Stimulated activated CD4-positive, alpha-beta T cell treated with anti-CD3 and anti-CD28 coated beads, Interleukin-2, amount 100 ng/mL, for 24 hours (primary cell): ENCODE results near the gene PDLIM7.

Source experiments
- DNase-seq, 2 donors: peaks; one replicate each; pipeline ENCODE4 v3.0.0-alpha.2; 2020

Gene PDLIM7

DNA sequence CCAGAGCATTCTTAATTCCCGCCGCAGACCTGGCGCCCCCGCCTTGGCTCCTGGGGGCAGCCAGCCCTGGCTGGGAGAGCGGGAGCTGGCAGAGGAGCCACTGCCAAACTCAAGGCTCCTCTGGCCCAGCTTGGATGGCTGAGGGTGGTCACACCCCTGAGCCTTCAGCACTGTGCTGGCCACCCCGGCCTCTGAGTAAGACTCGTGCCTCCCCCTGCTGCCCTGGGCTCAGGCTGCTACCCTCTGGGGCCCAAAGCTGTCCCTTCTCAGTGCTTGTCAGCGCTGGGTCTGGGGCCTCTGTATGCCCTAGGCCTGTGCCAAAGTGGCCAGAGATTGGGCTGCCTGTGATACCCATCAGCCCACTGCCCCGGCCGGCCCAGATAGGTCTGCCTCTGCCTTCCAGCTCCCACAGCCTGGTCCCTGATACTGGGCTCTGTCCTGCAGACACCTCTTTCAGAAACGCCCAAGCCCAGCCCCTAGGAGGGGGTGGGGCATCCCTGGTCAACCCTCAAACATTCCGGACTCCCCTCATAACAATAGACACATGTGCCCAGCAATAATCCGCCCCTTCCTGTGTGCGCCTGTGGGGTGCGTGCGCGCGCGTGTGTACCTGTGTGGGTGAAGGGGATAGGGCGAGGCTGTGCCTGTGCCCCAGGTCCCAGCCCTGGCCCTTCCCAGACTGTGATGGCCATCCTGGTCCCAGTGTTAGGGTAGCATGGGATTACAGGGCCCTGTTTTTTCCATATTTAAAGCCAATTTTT lies 55.2 kb downstream of the PDLIM7 start:
- DNase-seq = no peak

DNA sequence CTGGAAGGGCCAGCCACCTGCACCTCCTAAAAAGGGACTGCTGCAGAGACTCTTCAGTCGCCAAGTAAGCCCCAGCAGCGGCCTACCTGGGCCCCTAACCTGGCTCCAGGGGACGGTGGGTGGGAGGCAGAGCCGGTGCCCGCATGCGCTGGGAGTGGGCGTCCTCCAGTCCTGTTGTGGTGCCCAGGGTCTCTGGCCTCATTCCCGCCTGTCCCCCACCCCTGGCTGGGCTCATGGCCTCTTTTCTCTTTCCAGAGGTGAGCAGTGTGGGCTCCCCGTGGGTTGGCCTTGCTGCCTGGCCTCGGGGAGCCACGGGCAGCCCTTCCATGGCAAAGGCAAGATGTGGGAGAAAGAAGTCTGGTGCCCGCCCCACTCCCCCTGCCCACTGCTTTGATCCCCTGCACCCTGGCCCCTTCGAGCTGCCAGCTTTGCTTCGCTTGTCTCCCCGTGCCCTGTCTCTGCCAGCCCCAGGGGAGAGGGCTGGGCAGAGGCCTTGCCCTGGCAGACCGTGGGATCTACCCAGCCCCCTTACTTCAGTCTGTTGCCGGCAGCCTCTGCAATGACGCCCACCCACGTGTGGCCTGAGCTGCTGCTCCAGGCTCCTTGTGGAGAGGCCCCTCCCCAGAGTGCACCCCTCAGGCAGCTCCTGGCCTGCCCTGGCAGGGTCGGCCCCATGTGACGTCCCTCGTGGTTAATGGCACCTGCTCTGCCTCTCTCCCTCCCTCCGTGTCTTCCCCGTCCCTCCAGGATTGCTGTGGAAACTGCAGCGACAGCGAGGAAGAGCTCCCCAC lies 56.2 kb downstream of the PDLIM7 start:
- no peak for DNase-seq

DNA sequence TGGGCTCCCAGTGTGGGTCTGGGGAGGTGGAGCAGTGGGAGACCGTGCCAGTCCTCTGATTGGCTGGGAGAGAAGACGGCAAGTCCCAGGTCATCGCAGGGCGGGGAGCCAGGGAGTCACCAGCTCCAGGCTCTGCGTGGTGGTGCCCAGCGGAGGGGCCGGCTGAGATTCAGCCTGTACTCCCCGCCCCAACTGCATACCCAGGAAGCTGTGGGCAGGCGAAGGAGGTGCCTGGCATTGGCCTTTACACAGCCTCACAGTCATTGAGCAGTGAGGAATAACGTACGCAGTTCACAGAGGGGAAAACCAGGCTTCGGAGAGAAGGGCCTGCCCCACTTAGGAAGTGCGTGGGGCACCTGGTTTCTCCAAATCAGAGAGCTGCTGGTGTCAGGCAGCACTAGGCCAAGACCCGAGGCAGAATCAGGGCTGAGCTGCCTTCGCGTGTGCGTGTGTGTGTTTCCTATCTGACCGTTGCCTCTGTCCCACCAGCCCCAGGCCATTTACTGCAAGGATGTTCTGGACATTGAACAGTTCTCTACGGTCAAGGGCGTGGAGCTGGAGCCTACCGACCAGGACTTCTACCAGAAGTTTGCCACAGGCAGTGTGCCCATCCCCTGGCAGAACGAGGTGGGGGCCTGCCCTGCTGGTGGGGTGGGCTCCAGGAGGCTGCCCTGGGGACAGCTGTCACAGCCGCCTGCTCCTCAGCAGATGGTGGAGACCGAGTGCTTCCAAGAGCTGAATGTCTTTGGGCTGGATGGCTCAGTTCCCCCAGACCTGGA lies 57.0 kb downstream of the PDLIM7 start:
- peak in 1 of 2 donors; percentile 60 for DNase-seq

DNA sequence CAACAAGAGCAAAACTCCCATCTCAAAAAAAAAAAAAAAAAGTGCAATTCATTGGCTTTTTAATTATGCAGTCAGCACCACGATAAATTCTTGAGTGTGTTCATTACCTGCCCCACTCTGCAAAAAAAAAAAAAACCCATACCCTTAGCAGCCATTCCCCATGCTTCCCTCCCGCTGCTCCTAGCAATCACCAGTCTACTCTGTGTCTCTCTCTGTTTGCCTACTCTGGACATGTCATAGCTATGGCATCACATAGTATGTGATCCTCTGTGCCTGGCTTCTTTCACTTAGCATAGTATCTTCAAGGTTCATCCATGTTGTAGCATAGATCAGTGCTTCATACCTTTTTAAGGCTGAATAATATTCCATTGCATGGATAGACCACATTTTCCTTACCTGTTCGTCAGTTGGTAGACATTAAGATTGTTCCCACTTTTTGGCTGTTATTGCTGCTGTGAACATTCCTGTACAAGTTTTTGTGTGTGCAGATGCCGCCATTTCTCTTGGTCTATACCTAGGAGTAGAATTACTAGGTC lies 57.8 kb downstream of the PDLIM7 start:
- DNase-seq = no peak

DNA sequence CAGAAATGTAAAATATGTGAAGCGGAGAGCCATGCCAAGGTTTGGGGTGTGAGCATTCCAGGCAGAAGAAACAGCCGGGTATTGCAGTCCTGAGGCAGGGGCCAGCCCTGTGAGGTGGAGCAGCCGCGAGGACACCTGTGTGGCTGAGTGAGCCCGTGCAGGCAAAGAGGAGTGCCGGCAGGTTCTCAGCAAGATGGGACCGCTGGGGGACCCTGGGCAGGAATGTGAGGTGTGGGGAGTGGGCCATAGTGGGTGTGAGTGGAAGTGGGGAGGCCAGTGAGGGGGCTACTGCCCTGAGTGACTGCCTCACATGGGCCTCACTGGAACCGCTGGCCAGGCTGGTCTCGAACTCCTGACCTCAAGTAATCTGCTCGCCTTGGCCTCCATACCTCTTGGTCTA lies 58.9 kb downstream of the PDLIM7 start:
- DNase-seq = no peak

DNA sequence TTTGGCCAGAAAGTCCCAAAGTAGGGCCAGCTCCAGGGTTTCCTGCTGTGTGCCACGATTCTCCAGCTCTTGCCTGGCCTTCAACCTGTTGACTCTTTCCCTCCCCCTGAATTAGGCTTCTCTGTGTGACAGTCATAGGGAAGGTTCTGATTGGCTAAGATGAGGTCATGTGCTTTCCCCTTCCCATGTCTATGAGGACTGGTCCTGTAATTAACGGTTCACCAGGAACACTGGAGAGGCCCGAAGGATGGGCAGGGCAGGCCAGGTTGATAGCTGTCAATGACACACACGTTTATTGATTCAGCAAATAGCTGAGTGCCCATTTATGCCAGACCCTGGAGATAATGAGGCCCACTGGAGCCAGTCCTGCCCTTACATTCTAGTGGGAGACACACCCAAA lies 59.8 kb downstream of the PDLIM7 start:
- no peak for DNase-seq

DNA sequence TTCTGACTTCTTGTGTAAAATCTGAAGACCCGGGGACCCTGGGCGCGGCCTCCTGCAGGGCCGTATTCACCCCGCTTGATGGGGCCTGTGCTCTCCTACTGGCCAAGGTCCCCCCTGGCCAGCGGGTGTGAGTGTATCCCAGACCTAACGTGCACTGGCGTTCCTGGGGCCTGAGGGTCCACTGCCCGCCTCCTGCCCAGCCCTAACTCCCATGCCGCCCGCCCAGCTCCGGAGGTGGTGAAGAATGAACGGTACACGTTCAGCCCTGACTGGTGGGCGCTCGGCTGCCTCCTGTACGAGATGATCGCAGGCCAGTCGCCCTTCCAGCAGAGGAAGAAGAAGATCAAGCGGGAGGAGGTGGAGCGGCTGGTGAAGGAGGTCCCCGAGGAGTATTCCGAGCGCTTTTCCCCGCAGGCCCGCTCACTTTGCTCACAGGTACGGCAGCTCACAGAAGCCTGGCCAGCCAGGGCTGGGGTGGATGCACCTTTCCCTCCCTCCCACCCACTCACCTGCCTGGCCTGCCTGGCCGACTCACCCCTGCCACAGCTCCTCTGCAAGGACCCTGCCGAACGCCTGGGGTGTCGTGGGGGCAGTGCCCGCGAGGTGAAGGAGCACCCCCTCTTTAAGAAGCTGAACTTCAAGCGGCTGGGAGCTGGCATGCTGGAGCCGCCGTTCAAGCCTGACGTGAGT lies 61.4 kb downstream of the PDLIM7 start:
- no peak for DNase-seq

DNA sequence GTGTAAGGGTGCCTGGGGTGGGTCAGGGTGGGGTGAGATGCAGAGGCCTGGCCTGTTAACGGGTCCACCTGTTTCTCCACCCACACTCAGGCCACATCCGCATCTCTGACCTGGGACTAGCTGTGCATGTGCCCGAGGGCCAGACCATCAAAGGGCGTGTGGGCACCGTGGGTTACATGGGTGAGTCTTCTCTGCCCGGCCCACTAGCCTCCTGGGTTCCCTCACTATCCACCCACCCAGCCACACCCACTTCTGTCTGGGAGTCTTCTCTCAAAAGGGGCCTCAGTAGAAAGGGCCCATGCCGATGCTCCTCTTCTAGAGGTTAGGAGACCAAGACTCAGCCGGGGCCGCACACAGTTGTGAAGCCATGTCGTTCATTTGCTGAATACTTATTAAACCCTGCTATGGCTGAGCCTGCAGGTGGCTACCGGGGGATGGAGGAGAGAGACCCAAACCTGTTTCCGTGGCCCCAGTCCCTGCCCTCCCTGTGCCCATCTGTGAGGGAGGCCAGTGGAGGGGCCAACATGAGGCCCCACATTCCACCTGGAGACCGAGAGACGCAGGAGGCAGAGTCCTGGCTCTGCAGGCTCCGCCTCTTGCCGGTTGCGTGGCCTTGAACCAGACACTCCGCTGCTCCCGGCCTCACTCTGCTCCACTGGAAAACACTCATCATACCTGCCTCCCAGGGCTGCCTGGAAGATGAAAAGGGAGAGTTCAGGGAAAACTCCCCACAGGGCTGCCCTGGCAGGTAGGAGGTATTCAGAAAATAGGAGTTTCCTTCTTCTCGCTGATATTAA lies 62.3 kb downstream of the PDLIM7 start:
- no peak for DNase-seq

DNA sequence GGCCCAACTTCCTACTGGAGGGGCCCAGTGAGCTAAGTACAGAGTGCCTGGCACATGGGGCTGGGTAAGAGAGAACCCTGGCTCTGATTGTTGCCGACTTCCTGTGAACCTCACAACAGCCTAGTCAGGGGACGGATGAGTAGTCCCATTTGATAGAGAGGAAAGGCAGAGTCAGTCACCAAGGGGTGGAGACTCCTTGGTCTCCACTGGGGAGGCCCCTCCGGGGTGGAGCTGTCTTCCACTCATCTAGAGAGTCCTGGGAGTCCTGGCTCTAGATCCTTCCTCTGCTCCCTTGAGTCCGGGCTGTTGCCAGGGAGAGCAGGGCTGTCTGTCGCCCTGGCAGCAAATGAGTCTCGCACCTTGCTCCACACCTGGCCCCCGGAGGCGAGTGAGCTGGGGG lies 63.0 kb downstream of the PDLIM7 start:
- peak; percentile 67 to 69 for DNase-seq

DNA sequence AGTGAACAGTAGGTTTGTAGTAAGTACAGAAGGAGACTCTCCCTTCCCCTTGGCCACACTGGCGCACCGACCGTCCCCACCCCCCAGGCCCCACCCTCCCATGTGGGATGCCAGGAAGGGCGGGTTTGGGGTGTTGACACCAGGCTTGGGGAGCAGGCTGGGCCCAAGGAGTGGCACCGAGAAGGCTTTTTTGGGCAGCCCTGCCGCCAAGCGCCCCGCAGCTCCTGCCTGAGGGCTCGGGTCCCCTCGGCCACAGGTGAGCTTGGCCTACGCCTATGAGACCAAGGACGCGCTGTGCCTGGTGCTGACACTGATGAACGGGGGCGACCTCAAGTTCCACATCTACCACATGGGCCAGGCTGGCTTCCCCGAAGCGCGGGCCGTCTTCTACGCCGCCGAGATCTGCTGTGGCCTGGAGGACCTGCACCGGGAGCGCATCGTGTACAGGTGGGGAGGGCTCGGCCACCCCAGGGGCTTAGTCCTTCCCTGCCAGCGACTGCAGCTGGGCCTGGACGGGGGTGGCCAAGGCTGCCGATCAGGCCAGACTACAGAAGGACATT lies 63.7 kb downstream of the PDLIM7 start:
- DNase-seq = no peak
